NOMO-1 treated with DMSO at 0.1 percent for 48 hours (cell line): Measurements from ENCODE around the gene HSCB.
A peak's percentile ranks its signal among the peaks of the same experiment; 100 is the strongest.
"Not testable (repeated sequence)": the region's sequence is repeated elsewhere in the genome, so short reads cannot be mapped to it uniquely, and the experiment has no call there.

Experiments used
- DNase-seq: peaks from one replicate; lab custom pipeline; 2025; ENCODE audit not compliant: unreplicated experiment; lab: John Stamatoyannopoulos, UW

The HSCB gene

GRCh38 chr22:28737701-28738100, 4.1 kb upstream of the HSCB start:
- DNase-seq, result no peak

DNA sequence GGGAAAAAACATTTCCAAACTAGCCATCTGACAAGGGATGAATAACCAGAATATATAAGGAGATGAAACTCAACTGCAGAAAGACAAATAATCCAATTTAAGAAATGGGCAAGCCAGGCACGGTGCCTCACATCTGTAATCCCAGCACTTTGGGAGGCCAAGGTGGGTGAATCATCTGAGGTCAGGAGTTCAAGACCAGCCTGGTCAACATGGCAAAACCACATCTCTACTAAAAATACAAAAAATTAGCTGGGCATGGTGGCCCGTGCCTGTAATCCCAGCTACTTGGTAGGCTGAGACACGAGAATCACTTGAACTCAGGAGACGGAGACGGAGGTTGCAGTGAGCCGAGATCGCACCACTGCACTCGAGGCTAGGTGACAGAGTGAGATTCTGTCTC, 3.0 kb upstream of the HSCB start:
- not testable (repeated sequence) for DNase-seq

- DNase-seq, result no peak
Observed at GRCh38 chr22:28741200-28741784, 547 bp upstream of the HSCB start.

GRCh38 chr22:28742562-28742962, 723 bp downstream of the HSCB start:
- DNase-seq, result no peak

- no peak for DNase-seq
Observed at GRCh38 chr22:28743852-28744251, 2.0 kb downstream of the HSCB start.

- no peak for DNase-seq
Observed at GRCh38 chr22:28750471-28750881, 8.6 kb downstream of the HSCB start.

DNA sequence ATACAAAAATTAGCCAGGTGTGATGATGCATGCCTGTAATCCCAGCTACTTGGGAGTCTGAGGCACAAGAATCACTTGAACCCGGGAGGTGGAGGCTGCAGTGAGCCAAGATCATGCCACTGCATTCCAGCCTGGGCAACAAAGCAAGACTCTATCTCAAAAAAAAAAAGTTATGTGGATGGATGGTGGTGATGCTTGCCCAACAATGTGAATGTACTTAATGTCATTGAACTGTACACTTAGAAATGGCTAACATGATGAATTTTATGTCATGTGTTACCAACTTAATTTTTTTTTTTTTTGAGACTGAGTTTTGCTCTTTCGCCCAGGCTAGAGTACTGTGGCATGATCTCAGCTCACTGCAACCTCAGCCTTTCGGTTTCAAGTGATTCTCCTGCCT, 12.7 kb downstream of the HSCB start:
- not testable (repeated sequence) for DNase-seq

DNA sequence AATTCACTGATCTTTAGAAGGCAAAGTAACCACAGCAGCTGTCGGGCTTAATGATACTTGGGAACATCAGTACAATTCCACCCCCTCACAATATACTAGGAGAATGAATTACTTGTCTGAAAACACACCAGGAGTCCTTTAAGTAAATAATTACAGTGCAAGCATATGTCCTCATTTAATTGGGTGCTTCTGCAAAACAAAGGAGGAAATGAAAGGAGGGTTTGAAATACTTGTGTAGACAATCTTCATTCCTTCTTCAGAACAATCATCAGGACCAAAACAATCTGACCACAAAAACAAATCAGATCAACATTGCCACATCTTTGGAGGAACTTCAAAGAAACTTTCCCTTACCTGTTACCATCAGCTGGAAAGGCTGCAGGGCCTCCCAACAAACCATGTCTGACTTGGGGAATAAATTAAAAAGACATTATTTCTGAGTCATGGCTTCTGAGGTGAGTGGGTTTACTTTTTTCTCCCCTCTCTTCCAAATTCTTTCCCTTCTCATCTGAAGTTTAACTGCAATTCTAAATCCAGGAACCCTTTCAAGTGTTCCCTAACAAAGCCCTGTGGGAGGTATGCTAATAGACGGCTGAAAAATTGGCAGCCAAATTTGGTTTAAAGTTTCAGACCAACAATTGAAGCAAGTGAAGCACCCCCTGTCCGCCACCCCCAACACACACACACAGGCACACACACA, 18.2 kb downstream of the HSCB start:
- peak; percentile 80 for DNase-seq

- no peak for DNase-seq
Observed at GRCh38 chr22:28761449-28761755, 19.6 kb downstream of the HSCB start.

DNA sequence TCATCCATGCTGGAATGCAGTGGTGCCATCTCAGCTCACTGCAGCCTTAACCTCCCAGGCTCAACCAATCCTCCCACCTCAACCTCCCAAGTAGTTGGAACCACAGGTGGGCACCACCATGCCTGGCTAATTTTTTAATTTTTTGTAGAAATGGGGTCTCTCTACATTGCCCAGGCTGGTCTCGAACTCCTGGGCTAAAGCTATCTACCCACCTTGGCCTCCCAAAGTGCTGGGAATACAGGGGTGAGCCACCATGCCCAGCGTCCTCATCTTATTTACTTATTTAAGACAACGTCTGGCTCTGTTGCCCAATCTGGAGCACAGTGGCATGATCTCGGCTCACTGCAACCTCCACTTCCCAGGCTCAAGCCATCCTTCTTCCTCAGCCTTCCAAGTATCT, 20.2 kb downstream of the HSCB start:
- not testable (repeated sequence) for DNase-seq

DNA sequence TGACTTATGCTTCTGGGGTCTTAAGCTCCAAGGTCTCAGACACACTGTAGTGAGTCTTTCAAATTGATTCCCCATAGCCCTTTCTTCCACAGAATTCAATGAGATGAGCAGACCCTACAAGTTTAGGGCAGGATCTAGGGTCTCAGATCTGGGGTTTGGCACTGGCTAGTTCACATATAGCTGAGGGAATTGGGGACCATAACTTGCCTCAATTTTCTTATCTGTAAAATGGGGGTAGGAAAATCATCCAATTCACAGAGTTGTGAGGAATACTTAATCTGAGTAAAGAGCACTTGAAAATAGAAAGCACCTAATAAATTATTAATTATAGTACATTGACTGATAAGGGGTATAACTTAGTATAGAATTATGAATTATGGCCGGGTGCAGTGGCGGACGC, 24.8 kb downstream of the HSCB start:
- DNase-seq, result no peak

- DNase-seq, result no peak
Observed at GRCh38 chr22:28768701-28769393, 27.0 kb downstream of the HSCB start.

GRCh38 chr22:28769394-28770085, 27.7 kb downstream of the HSCB start:
- no peak for DNase-seq

GRCh38 chr22:28771195-28771791, 29.5 kb downstream of the HSCB start:
- no peak for DNase-seq

- DNase-seq, result peak; percentile 94
Observed at GRCh38 chr22:28772633-28773460, 31.0 kb downstream of the HSCB start, which contains the start of gene CCDC117. Gene CCDC117, plus strand, starts transcription at chr22:28772695. Its CDS starts 155 bp downstream, at chr22:28772850.

- peak; percentile 47 for DNase-seq
Observed at GRCh38 chr22:28773461-28773867, 31.6 kb downstream of the HSCB start.

- no peak for DNase-seq
Observed at GRCh38 chr22:28774378-28774777, 32.5 kb downstream of the HSCB start.

DNA sequence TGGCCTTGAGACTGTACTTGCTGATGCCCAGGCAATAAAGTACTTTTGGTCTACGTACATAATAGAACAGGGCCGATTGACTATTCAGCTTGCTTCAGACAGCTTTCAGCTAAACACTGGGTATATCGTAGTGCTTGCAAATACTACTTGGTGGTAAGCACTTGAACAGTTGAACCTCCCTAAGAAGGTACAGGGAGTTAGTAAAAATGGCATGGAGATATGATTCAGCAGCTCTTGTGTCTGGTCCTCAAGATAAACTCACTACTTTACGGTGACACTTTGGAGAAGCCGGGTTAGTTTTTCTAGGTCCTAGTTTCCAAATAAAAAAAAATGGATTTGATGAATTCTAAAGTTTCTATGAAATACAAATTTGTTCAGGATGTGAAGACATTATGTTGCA, 38.0 kb downstream of the HSCB start:
- no peak for DNase-seq

DNA sequence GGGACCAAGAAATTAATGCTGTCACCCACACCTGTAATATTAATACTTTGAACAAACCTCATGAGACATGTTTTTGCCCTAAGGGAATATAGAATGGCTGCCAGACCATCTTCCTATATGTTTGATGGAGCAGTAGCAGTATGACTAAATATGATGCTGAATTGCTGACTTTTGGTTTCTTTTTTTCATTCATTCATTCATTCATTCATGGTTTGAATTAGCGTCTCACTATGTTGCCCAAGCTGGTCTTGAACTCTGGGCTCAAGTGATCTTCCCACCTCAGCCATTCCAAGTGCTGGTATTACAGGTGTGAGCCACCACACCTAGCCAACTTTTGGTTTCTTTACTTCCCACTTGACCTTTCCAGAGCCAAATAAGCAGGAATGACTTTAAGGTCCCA, 38.5 kb downstream of the HSCB start:
- DNase-seq, result no peak
